Body of pancreas (tissue), 4 donors: ENCODE data around the gene NPTXR.
"Not testable (repeated sequence)": the region's sequence is repeated elsewhere in the genome, so short reads cannot be mapped to it uniquely, and the experiment has no call there.

Source experiments
- CTCF ChIP-seq, 7 experiments: fragments of 450-650 bp in 4 of 7; fragments of 200-600 bp in 3 of 7; sonication (generic) in 3 of 7; IDR thresholded peaks; one replicate each; pipeline ENCODE4 v1.5.1; 2016 to 2019; ENCODE audit warnings: antibody characterized with exemption in 7 of 7
- POLR2A ChIP-seq, 3 donors: fragments of 450-650 bp; IDR thresholded peaks; one replicate each; pipeline ENCODE4 v1.6.1; 2016; ENCODE audit warnings: antibody characterized with exemption in 3 of 3, mild to moderate bottlenecking in 2 of 3

- not testable (repeated sequence) for TF ChIP-seq POLR2A, CTCF (IDR thresholded peaks at IDR 0.05)
These were observed 38.7 kb downstream of the NPTXR start for GRCh38 chr22:38805041-38805593.
